HG03175 (cell line): Measurements from ENCODE around the gene SIGLEC14.
A peak's percentile ranks its signal among the peaks of the same experiment; 100 is the strongest.

Experiments
- ATAC-seq: cut with Tn5 transposase; IDR thresholded peaks from one replicate; pipeline ENCODE4 v1.9.1; 2021; ENCODE audit warnings: mild to moderate bottlenecking, moderate library complexity; ENCODE audit not compliant: unreplicated experiment

Gene SIGLEC14

GRCh38 chr19:51626675-51627074 lies 19.9 kb downstream of the SIGLEC14 start:
- ATAC-seq: no peak

GRCh38 chr19:51621178-51621577 lies 25.4 kb downstream of the SIGLEC14 start:
- peak; percentile 83 for ATAC-seq

GRCh38 chr19:51615991-51616390 lies 30.6 kb downstream of the SIGLEC14 start:
- no peak for ATAC-seq

- ATAC-seq: no peak
These were observed 31.8 kb downstream of the SIGLEC14 start for GRCh38 chr19:51614789-51615188.

- no peak for ATAC-seq
These were observed 36.0 kb downstream of the SIGLEC14 start for GRCh38 chr19:51610576-51610975.

- no peak for ATAC-seq
These were observed 38.6 kb downstream of the SIGLEC14 start for GRCh38 chr19:51607920-51608562.

- ATAC-seq: peak; percentile 94
These were observed 39.5 kb downstream of the SIGLEC14 start for GRCh38 chr19:51607077-51607476.

GRCh38 chr19:51602189-51602854 lies 44.3 kb downstream of the SIGLEC14 start:
- ATAC-seq: no peak

GRCh38 chr19:51600940-51601580 lies 45.6 kb downstream of the SIGLEC14 start:
- ATAC-seq: no peak

GRCh38 chr19:51599084-51599483 lies 47.5 kb downstream of the SIGLEC14 start:
- no peak for ATAC-seq

GRCh38 chr19:51598159-51598915 lies 48.3 kb downstream of the SIGLEC14 start:
- ATAC-seq: no peak

- ATAC-seq: no peak
These were observed 51.1 kb downstream of the SIGLEC14 start for GRCh38 chr19:51595190-51596175.

GRCh38 chr19:51594774-51595109 lies 51.9 kb downstream of the SIGLEC14 start:
- no peak for ATAC-seq

GRCh38 chr19:51593969-51594773 lies 52.5 kb downstream of the SIGLEC14 start:
- ATAC-seq: peak; percentile 98

- ATAC-seq: no peak
These were observed 53.3 kb downstream of the SIGLEC14 start for GRCh38 chr19:51593138-51593890.
